GM21360 (cell line): ENCODE data around the gene PIGK.

Experiments
- ATAC-seq: cut with Tn5 transposase; IDR thresholded peaks from one replicate; pipeline ENCODE4 v1.9.1; 2021; ENCODE audit warnings: mild to moderate bottlenecking, moderate library complexity; ENCODE audit not compliant: unreplicated experiment

PIGK gene

DNA sequence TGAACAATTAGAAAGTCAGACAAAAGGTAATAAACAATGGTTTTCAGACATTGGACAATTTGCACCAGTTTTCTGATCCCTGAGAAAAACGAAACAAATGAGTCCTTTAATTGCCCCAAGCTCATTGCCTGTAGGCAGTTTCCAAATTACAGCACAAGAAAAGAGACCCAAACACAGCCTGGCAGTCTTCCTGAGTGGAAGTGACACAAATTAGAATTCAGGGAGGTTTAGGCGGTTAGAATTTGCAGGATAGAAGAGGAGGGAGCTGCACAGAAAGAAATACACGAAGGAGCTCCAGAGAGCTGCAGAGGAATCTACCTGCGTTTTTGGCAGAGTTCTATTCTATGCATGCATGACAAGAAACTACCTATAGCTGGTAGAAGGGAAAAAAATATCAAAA, 115.7 kb downstream of the PIGK start:
- ATAC-seq, result no peak

DNA sequence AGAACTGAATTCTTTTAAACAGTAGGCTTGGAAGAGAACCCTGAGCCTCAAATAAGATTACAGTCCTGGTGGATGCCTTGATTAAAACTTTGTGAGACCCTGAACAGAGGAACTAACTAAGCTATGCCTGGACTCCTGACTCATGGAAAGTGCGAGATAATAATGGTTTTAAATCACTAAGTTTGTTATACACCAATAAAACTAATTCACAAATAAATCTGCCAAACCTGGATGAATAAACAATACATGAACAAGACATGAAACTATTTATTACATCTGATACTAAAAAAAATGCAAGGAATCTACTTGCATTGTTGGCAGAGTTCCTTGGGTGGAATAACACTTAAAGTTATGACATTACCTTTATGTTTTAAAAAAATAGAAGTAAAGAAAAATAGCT, 118.4 kb downstream of the PIGK start:
- no peak for ATAC-seq

DNA sequence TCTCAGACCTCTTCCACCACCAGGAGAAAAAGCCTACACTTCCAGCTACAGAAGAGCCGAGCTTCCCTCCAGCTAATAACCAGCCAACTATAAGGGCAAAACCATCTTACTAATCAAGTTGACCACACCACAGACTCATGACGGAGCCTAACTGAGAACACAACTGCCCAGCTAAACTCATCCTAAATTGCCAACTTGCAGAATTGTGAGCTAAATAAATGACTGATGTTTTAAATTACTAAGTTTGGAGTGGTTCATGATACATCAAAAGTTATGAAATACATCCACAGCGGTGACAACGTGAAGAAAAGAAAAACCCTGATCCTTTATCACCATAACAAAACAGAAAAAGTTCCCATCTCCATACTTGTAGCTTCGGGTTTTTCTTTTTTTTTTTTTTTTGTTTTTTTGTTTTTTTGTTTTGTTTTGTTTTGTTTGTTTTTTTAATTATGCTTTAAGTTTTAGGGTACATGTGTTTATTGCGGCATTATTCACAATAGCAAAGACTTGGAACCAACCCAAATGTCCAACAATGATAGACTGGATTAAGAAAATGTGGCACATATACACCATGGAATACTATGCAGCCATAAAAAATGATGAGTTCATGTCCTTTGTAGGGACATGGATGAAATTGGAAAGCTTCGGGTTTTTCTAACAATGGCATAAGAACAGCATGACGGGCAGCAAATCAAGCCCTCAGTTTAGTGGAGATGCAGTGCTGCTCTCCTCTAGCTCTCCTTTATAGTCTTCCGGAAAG, 122.6 kb downstream of the PIGK start:
- ATAC-seq, result no peak

DNA sequence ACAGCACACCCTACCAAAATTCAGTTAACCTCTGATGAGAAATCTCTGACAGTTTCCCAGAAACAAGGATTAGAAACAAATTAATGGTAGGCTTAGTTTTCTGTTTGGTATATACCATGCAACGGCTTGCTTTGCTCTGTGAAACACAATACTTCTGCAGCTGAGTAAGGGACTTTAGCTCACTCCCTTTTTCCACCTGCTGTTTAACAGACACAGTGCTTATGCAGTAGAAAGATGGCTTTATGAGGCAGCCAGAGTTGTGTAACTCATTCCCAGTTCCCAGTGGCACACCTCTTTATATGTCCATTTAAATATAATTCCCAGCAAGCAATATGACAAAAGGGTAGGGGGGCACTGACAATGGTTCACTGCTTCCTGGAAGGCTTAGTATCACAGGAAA, 124.0 kb downstream of the PIGK start:
- ATAC-seq, result no peak

DNA sequence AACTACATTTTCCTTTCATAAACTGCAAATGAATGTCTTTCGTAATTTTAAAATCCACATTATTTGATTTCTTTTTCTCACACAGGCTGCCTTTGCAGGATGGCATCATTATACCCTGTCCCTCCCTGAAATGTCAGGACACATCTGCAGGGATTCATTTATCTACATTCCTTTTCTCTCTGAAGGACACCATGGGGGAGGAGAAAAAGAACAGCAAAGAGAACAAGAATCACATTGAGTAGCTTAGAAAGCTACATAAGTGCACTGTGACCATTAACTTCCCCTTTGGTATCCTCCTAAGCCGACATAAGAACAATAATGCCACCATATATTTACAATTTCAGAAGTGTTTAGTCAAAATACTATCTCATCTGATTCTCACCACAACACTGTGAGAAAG, 129.5 kb downstream of the PIGK start:
- ATAC-seq, result no peak

DNA sequence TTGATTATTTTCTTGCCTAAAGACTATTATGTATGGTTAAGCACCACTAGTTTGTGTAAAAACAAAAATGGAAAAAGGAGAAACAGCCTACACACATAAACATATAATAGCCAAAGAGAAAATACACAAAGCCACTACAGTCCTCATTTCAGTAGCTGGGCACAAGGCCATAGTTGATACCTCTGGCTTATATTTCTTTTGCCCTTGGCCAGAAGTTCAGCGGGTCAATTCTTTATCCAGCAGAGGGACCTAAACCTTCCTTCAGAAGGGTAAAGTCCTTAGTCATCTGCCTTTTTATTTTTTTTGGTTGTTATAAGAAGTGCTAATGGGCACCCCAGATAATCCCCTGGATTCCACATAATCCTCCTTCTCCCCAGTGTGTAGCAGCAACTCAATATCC, 134.1 kb downstream of the PIGK start:
- no peak for ATAC-seq

DNA sequence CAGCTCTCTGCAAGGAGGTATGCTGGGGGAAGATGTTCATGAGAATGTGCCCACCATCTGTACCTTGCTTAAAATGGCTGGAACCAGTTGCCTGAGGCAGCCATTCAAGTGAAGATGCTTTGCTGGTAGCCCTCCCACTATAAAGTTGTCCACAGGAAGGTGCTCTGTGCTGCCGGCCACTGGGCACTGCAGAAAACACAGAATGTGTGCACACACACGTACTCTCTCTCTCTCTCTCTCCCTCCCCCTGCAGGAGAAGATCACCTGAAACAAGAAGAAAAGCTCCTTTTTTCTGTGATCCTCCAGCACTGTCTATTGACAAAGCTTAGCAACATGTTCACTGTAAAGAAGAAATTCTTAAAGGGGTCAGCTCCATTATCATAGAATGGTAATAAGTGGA, 134.8 kb downstream of the PIGK start:
- no peak for ATAC-seq

DNA sequence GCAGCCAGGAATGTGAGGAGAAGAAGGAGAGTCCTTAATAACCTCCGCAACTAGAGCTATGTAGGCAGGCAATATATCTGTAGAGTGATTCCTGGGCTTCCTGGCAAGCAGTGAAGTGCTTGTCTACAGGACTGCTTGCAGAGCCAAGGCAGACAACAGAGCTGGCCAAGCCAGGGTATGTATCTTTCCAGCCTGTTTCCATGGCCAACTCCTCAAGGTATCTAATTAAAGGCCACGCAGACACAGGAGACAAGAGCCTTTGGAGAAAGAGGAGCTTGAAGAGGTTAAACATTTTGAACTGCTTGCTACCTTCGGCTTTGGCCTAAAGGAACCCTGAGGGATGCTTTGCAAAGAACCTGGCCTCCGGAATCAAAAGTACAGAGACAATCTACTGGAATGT, 137.4 kb downstream of the PIGK start:
- no peak for ATAC-seq

DNA sequence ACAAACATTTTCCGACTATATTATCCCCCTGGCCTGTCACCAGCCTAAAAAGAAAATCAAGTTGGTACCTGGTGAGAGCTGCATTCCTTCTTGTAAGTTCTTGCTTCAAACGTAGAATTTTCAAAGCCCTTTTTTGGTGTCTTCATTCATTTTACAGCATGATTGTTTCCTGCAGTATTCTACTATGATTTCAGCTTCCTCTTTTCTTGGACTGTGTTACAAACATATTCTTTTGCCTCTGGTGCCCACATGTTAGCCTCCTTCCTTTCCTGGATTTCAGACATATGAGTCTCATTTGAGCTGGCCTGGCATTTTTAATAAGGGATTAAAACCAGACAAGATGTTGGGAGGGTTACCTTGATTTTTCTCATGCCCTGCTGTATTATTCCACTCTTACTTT, 142.5 kb downstream of the PIGK start:
- no peak for ATAC-seq

DNA sequence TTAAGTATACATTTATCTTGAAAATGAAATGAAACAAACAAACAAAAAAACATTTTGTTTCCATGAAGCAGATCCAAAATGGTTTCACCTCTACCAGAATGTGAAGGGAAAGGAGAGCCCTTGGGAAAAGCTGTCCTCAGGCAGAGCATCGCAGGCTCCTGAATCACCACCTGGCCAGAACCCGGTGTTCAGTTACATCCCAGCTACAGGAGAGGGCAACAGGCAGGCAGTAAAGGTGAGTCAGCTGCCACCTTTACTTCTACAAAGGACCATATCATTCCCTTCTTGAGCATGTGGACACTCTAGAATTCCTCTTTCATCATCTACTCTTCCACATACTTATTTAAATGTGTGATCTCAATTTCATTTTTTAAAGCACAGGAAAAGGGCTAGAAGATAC, 151.2 kb downstream of the PIGK start:
- no peak for ATAC-seq

DNA sequence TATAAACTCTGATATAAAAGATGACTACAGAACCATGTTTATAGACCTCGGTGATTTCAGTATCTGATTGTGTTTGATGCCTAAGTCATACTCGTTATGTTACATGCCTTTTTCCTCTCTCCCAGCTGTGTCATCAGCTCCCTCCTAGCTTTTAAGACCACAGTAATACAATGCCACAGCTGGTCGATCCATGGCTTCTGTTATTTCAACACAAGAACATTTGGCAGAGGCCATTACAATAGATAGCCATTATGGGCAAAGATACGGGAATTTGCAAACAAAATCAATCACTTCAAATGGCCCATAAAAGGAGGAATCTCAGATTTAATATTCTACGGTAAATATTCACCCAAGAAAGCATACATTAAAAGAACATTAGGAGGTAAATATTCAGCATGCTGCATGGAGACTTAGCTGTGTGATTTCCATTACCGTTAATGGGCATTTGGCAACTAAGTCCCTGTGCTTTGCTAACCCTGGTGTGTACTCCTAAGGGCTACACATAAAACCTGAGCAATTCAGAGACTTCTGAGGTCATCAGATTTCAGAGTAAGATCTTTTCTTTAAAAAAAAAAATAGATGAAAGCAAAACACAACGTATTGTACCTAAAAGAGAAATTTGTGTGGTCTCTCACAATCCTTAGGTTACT, 153.4 kb downstream of the PIGK start:
- no peak for ATAC-seq

DNA sequence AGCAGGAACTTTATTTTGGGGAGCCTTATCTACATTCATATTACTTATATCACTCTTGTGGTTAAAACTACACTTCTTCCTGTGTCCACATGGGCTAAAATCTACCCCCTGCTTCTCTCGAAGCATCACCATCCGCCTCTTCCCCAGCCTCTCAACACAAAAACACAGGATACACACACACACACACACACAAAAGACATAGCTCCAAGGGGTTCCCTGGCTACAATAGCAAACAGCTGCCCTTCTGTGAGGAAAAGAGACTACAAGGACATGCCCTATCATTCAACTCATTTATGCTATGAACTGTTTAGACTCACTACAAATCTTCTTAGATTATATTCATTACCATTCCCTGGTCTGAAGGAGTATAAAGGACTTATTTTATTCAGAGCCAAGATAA, 155.0 kb downstream of the PIGK start:
- ATAC-seq, result no peak

DNA sequence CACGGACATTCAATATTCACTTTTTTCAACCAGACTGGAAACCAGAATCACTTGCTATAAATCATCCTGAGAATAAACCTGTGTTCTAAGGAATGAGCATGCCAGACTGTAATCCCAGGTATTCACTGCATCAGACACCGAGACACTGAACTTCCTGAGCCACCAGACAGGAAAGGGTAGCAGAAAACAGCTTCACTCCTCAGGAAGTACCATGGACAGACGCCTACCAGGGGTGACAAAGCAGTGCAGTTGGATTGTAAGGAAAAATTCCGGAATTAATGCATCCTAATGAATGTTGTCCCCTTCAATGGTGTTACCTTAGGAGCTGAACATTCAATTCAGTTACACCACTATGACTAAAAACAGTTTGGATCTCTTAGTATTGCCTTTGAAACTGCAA, 156.1 kb downstream of the PIGK start:
- no peak for ATAC-seq

DNA sequence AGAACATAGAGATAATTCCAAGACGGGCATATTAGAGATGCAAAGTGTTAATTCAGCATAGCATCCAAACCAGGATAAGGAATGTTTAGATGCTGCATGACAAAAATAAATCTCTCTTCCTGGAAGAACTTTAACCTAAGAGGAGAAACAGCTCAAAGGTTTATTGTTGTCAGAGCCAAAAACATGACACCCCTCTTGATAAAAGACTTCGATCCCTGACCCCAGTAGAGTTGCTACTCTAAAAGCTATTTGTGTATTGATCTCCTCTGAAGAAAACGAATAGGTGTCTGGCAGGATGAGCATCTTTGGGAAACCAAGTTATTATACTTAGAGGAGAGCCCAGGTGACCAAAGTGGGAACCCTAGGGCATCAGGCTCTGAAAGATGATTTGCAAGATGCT, 158.1 kb downstream of the PIGK start:
- no peak for ATAC-seq

DNA sequence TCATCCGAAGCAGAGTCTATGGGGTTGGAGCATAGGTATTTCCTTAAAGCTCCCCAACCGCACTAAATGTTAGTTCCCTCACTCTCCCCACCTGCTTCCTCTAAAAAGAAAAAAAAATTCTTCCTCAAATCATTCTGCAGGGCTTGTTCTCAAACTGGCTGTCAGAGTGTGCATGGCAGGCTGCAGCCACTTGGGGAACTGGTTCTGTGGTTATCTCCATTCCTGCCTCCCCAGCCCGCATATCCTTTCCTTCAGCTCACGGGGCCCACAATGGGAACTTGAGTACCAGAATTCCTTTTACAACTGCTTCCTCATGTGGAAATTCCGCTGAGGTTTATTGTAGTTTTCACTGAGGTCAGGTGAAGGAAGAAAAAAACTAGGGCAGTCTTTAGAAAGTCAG, 159.2 kb downstream of the PIGK start:
- ATAC-seq, result no peak

DNA sequence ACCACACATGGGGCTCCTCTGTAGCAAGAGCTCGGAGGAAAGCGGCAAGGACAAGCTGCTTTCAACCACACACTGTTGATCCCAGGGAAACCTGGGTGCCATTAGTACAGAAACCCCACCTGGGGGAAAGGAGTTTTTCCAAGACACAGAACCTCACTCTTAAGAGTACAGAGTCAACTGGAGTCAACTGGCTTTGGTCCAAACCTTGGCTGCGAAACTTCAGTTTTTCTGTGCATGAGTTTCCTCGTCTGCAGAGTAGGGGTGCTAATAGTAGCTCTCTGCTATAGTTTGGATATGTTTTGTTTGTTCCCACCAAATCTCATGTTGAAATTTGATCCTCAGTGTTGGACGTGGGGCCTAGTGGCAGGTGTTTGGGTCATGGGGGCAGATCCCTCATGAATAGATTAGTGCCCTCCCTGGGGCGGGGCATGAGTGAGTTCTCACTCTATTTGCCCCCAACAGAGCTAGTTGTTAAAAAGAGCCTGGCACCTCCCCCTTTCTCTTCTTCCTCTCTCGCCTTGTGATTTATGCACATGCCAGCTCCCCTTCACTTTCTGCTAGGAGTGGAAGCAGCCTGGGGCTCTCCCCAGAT, 161.1 kb downstream of the PIGK start:
- ATAC-seq, result no peak

DNA sequence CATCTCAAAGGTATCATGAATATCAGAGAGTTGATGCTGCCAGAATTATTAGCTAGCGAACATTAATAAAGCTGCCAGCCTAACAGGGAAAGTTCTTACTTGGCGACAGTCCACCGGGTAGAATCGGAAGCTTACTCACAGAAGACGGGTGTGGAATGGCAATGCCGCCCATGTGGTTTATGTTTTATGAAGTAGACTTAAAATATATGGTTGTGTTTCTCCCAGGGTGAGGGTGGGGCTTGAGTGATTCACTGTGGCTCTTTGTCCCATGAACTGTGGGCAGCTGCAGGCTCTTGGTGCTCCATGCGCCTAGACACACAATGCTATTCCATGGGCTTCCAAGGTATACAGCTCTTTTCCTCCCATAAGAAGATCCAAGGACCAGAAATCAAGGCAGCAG, 162.7 kb downstream of the PIGK start:
- ATAC-seq, result no peak

DNA sequence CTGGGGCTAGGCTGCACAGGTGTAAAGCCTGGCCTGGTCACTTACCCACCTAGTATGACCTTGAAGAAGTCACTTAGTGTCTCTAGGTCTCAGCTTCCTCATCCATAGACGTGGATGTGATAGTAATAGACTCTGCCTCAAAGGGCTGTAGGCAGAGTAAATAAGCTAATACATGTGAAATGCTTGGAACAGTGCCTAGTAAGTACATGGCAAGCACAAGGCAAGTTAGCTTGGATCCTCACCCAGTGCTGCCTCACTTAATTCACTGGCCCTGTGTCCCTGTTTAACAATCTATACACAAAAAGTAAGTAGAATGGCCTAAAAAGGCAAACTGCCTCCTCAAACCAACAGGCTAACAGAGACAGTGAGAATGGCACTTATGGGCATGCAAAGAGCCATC, 167.8 kb downstream of the PIGK start:
- ATAC-seq, result no peak

DNA sequence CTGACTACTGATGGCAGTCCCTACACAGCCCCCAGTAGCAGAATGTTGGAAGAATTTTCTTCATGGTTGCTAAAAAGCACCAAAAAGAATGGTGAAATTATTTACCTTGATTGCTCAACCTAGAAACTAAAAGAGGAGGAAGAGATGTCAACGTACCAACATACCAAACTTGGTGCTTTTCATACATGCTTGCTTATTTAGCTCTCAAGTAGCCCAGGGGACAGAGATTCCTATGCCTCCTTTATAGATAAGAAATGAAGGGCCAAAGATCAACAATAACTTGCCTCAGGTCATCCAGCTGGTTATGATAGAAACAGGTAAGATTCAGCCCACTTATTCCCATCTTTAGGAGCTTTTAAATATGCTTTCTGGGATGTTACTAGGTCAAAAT, 170.6 kb downstream of the PIGK start:
- ATAC-seq, result no peak

DNA sequence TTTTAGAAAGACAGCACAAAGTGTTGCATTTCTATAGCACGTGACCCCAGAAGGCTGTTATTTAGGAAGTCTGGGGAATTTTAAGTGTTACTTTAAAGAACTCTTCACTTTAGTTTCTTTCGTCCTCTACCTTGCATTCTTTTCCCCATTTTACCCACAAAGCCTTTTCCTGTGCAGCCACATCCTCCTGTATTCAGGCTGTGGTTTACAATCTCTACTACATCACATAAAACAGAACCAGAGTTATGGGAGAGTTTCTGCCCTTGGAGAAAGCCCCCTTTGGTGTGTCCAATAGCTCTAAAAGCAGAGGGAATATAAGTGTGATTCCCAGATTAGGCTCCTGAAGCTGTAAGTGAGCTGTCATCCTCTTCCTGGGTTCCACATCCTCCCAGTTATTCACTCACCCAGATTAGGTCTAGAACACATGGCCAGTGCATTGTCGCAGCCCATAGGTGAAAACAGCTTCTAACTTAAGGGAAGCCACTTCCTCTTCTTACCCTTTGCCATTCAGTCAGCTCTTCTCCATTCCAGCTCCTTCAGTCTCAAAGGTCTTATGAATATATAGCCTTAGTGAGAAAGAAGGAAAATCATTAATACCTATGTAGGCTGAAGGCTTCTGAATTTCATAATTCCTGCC, 171.1 kb downstream of the PIGK start:
- ATAC-seq, result no peak

DNA sequence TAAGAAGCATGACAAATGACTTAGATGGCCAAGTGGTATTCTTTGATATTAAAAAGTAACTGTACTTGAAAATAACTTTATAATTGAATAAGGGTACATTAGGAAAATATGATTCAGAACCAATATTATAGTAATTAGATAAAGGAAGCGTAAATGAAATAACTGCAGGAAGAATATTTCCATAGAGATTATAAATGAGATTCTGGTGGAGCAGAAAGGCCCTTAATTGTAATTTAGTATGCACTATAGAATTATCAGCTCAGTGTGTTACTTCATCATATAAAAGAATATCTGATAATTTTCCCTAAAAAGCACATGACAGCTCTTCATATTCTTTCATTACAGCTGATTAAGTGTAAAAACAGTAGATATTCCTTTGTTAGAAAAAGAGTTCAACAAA, 171.7 kb downstream of the PIGK start:
- no peak for ATAC-seq
